Measurements from ENCODE around the gene DNHD1. TPM values are rescaled to one million over a fixed set of nuclear protein-coding genes. Genes with fewer than 3 reads are reported as not detected.

The DNHD1 gene
- total RNA-seq, 1 donor from 2014 or later = 4.2 TPM

DNA sequence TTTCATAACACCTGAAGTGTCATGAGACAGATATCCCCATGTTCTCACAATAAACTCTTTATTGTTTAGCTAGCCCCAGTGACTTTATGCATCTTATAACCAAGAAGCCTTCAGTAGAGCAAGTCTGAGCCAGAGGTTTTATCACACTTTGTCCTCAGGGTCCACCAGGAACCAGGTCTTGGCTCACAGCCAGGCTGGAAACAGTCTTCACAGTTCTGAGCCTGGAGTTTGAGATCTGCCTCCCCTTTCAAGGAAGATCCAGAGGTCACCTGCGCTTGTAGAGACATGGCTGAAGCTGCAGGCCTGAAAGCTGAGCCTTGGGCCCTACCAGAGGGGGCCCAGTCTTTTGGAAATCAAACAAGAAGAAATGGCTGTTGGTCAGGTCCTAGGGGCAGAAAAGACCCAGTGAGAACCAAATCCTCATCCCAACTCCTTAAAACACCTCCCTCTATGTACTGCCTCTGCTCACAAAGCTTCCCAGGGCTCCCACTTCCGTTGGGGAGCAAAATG is 102.9 kb downstream of the DNHD1 start:
- intact Hi-C loops (cut with DNase I) = loop anchor here (5.0 kb wide), 1 partner anchor 82 kb away; the partner anchor contains the start of gene MRPL17
- ATAC-seq (ENCODE audit: poor library complexity) (no peak), DNase-seq (no peak)

DNA sequence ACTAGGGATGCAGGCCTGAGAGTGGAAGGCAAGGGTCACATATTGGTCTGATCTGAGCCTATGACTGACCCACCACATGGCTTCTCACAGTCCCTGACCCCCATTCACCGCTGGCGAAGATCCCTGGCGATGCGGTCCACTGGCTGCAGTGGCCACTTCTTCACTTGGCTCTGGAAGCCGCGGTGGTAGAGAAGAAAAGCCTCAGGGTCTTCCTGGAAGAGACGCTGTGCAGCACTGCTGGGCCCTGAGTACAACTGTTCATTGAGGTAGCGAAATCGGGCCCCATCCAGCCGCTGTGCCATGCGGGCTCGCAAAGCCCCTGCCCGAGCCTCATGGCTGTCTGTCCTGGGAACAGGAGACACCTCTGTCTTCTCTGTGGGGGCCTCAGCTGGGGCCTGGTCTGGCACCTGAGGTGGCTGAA is 104.0 kb downstream of the DNHD1 start:
- DNase-seq (no peak), ATAC-seq (ENCODE audit: poor library complexity) (no peak)
- intact Hi-C loops (cut with DNase I) = loop anchor here (5.0 kb wide), 1 partner anchor 81 kb away; the partner anchor contains the start of gene MRPL17

DNA sequence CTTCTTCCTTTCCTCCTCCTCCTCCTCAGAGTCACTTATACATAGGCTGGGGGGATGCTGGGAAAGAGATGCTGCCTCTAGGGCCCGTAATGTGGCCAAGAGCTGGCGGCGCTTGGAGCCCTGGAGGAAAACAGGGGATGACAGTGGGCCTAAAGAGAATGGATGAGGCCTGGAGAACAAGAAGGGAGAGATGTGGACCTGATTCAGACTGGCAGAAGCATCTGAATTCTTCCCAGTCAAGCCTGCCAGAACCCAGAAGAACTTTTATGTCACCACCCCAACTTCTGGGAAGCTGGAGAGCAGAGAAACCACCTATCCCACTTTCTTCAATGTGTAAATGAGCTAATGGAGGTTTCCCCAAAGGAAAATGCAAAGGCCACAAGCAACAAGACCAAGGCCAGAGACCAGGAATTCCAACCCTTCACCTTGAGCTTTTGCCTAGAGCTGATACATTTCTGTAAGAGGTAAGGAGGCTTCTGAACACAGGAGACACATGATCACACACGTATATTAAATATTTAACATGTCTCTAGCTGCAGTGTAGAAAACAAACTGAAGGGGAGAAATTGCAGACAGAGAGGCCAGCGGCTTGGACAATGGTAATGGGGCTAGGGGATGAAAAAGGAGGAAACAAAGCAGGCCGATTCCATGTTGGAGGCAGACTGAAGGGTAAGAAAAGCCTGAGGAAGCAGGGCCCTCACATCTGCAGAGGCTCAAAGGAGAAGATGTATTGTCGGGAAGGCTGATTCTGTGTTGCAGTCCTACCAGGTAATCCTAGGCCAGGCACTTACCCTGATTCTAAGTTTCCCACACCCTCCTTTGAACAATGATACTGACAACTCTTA is 105.2 kb downstream of the DNHD1 start:
- DNase-seq = no peak
- no peak for ATAC-seq (ENCODE audit: poor library complexity)
- intact Hi-C loops (cut with DNase I) = loop anchor here (5.0 kb wide), 1 partner anchor 80 kb away; the partner anchor contains the start of gene MRPL17

DNA sequence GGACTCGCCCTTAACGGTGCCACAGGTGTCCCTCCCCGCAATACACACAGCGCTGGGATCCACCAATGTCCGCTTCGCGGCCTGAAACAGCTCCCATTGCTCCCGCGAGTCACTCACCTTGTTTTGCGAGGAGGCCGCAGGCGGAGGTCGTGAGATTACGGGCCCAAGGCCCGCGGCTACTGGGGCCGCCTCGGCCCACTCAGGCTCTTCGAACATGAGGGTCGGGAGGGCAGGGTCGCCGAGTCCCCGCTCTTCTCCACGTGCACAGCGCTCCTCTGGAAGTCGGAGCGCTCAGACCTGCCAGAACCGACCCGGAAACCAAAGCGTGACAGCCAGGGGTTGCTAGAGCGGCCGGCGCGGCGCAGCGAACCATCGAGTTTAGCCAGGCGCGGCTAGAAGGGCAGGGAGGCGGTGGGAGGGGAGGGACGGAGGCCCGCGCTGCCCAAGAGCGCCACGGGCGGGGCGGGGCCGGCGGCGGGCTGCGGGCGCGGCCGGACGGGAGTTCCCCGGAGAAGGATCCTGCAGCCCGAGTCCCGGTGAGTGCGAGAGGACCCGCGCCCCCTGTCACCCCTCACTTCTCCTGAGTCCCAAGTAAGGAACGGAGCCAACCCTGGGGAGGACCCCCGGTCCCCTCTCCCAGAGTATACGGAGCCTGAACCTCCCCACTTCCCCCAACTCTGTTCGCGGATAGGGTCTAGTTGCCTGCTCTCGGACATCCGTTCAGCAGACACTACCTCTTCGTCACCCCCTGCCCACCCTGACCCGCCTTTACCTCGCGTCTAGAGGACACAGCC is 106.4 kb downstream of the DNHD1 start, which contains the start of the genes ILK and RRP8:
Gene ILK, plus strand, starts transcription at position 488 of the 794 bp plus-strand sequence. CDS start 498 bp downstream, outside the sequence.
Gene RRP8, minus strand, starts transcription at position 330 of the 794 bp plus-strand sequence. Its CDS starts 114 bp downstream, at position 216.
- intact Hi-C loops (cut with DNase I) = loop anchor here (5.0 kb wide), 1 partner anchor 79 kb away; the partner anchor contains the start of gene MRPL17
- ATAC-seq (ENCODE audit: poor library complexity) (peak; percentile 93), DNase-seq (peak; percentile 96)

DNA sequence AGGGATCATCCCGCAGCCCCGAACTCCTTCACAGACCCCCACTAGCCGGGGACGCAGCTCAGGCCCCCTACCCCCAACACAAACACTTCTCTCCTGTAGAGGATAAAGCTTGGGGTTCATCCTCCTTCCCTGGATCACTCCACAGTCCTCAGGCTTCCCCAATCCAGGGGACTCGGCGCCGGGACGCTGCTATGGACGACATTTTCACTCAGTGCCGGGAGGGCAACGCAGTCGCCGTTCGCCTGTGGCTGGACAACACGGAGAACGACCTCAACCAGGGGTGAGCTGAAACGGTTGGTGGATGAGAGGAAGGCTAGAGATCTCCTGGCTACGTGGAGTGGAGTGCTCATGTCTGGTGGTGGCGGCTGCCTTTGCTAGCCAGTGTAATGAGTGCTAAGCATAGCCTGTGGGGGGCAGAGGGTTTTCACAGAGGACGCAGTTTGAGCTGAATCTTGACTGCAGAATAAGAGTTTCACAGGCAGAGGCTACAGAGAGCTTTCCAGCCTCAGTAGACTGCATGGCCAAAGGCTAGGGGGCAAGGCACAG is 107.1 kb downstream of the DNHD1 start:
- peak; percentile 54 for DNase-seq
- intact Hi-C loops (cut with DNase I) = loop anchor here (5.0 kb wide), 1 partner anchor 78 kb away; the partner anchor contains the start of gene MRPL17
- ATAC-seq (ENCODE audit: poor library complexity) = peak; percentile 58

DNA sequence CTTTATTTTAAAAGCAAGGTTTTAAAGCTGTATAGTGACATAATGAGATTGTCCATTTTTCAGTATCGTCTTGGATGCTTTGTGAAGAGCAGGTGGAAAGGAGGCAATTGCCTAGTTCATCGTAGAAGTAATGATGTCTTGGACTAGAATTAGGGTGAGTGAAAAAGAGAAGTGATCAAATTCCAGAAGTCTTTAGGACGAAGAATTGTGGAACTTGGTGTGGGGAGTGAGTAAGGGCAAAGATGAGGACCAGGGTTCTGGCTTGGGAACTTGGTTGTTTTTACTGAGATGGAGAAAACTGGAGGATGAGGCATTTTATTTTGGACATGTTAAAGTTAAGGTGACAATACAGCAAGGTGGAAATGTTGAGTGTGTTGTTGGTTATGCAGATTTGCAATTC is 107.7 kb downstream of the DNHD1 start:
- DNase-seq (no peak), ATAC-seq (ENCODE audit: poor library complexity) (no peak)
- intact Hi-C loops (cut with DNase I) = loop anchor here (5.0 kb wide), 1 partner anchor 78 kb away; the partner anchor contains the start of gene MRPL17

DNA sequence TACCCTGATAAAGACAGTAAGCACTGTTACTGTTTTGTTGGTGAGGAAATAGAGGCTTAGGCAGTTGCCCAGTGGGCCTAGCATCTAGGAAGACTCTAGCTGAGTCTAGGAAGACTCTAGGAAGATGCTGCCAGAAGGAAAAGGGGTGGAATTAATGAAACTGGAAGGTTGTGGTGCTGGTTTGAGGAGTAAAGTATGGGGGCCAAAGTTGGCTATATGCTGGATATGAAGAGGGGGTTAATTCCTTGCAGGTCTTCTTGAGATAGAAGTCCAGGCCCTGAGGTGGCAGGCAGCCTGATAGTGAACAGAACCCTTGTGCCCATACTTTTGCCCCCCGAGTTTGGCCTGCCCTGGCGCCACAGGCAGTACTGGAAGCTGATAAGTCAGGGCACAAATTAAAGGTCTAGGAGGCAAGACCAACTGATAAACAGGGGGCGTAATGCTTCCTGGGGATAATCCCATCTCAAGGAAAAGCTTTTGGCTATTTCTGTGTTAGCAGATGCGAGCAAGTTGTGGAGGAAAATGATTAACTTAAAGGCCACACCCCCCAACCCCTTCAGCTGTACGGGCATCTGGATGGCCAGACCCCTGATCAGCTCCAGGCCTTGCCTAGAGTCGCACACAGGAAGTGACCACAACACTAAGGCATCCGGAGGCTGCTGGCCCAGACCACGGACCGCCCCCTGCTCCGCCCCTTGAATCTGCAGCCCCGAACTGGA is 109.5 kb downstream of the DNHD1 start:
- DNase-seq (peak; percentile 96), ATAC-seq (ENCODE audit: poor library complexity) (peak; percentile 76)
- intact Hi-C loops (cut with DNase I) = no loop called here

DNA sequence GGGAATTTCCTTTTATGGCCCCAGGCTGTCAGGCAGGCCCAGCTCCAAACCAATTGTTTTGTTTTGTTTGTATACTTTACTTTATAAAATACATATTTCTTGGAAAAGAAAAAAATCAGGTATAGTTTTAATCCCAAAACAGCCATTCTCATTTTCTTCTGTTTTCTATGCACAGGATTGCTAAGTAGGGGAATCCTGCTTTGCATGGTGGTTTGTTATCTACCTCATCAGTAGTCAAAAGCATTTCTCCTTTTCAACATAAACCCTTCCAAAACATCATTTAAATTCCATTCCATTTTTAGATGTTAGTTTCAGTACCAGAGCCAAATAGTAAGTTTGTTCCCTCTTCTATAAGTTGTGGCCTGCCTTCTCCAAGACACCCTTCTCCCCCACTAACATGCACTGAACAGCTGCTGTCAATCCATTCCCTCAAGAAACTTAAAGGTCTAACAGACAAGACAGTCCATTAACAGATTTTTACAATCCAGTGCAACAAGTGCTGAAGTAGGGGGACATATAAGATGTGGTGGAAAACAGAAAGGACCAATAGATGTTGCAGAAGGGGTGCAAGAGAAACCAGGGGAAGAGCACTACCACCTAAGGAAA is 110.2 kb downstream of the DNHD1 start:
- DNase-seq (no peak), ATAC-seq (ENCODE audit: poor library complexity) (no peak)
- intact Hi-C loops (cut with DNase I) = no loop called here

DNA sequence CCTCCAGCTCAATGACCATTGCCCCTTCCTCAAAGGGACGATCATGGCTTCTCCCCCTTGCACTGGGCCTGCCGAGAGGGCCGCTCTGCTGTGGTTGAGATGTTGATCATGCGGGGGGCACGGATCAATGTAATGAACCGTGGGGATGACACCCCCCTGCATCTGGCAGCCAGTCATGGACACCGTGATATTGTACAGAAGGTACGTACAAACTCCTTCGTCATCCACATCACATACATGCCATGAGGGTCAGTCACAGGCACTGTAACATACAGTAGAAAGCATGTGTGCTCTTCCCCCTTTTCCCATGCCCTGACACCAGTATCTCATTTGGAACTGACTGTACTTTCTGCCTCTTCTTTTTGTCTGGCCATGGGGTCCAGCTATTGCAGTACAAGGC is 110.9 kb downstream of the DNHD1 start:
- intact Hi-C loops (cut with DNase I) = no loop called here
- DNase-seq (no peak), ATAC-seq (ENCODE audit: poor library complexity) (no peak)

DNA sequence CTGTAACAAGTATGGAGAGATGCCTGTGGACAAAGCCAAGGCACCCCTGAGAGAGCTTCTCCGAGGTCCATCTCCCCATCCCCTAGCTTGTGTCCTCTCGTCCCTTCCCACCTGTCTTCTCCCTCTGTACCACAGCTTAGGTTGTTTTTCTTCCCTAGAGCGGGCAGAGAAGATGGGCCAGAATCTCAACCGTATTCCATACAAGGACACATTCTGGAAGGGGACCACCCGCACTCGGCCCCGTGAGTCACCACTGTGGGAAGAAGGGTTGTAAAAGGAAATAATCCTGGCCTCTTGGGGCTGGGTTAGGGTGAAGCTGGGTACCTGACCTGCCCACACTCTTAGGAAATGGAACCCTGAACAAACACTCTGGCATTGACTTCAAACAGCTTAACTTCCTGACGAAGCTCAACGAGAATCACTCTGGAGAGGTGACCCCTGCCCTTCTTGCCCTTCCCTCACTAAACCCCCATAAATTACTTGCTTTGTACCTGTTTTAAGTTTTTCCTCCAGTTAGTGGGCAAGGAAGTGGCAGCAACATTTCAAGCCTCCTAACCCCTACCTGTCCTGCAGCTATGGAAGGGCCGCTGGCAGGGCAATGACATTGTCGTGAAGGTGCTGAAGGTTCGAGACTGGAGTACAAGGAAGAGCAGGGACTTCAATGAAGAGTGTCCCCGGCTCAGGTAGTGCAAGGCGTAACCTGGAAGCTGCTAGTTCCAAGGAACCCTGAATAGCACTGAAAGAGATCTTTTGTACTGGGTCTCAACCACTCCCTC is 111.8 kb downstream of the DNHD1 start:
- ATAC-seq (ENCODE audit: poor library complexity) (no peak), DNase-seq (no peak)
- intact Hi-C loops (cut with DNase I) = no loop called here

DNA sequence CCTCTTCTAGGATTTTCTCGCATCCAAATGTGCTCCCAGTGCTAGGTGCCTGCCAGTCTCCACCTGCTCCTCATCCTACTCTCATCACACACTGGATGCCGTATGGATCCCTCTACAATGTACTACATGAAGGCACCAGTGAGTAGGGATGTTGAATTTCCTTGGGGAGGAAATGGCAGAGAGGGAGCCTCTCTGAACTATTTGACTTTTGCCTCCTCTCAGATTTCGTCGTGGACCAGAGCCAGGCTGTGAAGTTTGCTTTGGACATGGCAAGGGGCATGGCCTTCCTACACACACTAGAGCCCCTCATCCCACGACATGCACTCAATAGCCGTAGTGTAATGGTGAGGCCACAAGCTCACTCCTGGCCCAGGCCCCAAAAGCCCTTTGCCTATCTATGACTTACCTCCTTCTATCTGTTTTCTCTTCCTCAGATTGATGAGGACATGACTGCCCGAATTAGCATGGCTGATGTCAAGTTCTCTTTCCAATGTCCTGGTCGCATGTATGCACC is 112.5 kb downstream of the DNHD1 start:
- intact Hi-C loops (cut with DNase I) = loop anchor here (10.0 kb wide), 1 partner anchor 135 kb away; the partner anchor contains the start of gene TRIM3
- DNase-seq (no peak), ATAC-seq (ENCODE audit: poor library complexity) (no peak)

DNA sequence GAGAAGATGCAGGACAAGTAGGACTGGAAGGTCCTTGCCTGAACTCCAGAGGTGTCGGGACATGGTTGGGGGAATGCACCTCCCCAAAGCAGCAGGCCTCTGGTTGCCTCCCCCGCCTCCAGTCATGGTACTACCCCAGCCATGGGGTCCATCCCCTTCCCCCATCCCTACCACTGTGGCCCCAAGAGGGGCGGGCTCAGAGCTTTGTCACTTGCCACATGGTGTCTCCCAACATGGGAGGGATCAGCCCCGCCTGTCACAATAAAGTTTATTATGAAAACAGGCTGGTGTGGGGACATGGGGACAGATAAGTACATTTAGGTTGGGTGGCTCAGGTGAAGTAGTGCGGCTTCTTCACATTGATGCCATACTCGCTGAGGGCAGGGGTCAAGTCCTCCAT is 113.5 kb downstream of the DNHD1 start:
- DNase-seq = no peak
- intact Hi-C loops (cut with DNase I) = loop anchor here (10.0 kb wide), 1 partner anchor 136 kb away; the partner anchor contains the start of gene TRIM3

DNA sequence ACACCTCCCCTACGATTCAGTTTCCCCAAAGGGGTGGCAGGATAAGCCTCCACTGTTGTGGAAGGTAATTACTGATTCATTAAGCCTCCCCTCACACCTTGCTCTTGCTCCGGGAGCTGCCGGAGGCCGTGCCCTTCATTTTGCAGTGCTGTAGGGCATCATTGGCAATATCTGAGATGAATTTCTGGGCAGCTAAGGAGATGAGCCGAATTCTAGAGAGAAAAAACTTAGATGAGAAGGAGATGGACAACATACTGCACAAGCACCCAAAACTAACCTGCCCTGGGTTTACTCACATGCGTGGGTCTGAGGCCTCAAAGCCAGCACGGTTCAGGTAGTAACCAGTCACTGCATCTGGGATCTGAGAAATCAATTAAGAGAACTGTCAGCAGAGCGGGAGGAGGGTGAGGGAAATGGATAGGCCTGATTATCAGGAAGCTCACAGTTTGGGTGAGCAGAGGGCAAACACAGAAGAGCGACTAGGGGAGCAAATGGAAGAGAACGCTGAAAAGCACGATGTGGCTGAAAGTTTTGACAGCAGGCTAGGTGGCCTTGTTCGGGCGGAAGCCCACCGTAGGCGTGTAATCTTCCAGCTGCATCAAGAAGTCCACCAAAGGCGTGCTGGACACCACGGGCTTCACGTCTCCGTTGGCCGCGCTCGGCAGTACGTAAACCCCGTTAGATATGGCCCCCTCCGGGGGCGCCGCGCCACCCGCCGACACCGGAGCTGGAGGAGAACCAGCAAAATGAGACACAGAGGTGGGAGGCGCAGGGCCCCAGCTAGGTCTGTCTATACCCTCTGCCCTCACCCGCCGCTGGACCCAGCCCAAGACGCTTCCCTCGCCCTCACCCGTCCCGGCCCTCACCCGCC is 114.2 kb downstream of the DNHD1 start:
- ATAC-seq (ENCODE audit: poor library complexity) = no peak
- peak; percentile 64 for DNase-seq
- intact Hi-C loops (cut with DNase I) = loop anchor here (10.0 kb wide), 1 partner anchor 137 kb away; the partner anchor contains the start of gene TRIM3

More for the DNA sequence above, 113.5 kb downstream of the DNHD1 start:
- ATAC-seq (ENCODE audit: poor library complexity) = no peak

DNA sequence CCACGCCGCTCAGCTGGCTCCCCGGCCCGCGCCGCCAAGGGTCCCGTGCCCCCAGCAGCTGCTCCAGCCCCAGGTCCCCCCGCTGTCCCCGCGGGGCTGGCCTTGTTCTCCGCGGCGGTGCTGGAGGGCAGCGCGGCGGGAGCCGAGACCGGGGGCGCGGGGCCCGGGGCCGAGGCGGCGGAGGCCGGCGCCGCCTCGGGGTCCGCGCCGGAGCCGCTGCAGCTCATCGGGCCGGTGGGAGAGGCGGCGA is 114.8 kb downstream of the DNHD1 start:
- DNase-seq (no peak), ATAC-seq (ENCODE audit: poor library complexity) (no peak)
- intact Hi-C loops (cut with DNase I) = loop anchor here (10.0 kb wide), 1 partner anchor 137 kb away; the partner anchor contains the start of gene TRIM3

DNA sequence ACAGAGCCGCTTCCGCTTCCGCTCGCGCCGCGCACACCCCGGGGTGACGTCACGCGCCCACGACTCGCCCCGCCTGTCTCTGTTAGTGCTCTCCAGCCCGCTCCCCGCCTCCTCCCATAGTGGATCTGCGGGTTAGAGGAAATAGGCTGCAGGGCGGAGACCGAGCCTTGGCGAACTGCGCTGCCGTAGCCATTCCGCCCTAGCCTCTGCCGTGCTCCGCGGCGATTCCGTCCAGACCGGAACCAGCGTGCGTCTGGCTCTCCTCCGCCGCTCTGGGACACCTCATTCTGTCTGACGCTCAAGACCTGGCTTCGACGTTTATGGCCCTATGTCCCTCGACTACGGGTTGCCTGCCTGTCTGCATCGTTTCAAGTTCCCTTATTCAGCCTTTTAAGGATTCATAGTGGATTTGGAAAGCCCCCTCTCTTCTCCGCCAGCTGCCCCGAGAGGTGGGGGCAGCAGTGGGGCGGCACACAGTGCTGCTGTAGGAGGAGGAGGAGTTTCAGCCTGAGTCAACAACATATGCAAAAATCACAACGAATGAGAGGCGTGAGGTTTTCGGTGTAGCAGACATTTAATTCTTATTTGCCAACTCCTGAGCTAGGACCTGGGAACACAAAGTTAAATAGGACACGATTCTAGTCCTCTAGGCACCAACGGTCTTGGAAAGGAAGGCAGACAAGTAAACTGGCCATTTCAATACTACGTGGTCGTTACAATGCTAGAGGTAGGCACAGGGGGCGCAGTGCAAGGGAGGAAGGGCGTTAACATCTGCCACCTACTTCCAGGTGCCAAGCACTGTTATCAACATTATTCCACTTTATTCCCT is 115.3 kb downstream of the DNHD1 start, which contains the start of gene TAF10:
Gene TAF10, minus strand, starts transcription at position 4 of the 829 bp plus-strand sequence. CDS start 27 bp downstream, outside the sequence.
- intact Hi-C loops (cut with DNase I) = loop anchor here (10.0 kb wide), 1 partner anchor 138 kb away; the partner anchor contains the start of gene TRIM3
- DNase-seq = peak; percentile 99
- peak; percentile 96 for ATAC-seq (ENCODE audit: poor library complexity)

All from Right ventricle myocardium superior (tissue), 1 donor.